HUES48 (cell line): ENCODE data around the gene DCUN1D2.
"Not testable (repeated sequence)": the region's sequence is repeated elsewhere in the genome, so short reads cannot be mapped to it uniquely, and the experiment has no call there.

ENCODE experiments used
- H3K27ac ChIP-seq: one replicate; pipeline ENCODE4 v1.7.0; 2013; ENCODE audit warnings: low read depth, low read length, inconsistent platforms
- H3K27me3 ChIP-seq: 2 replicates; pipeline ENCODE4 v1.6.1; 2013; ENCODE audit warnings: mild to moderate bottlenecking, low read length; ENCODE audit not compliant: control insufficient read depth, insufficient read depth
- H3K36me3 ChIP-seq: 2 replicates; pipeline ENCODE4 v1.6.1; 2013; ENCODE audit warnings: low read length; ENCODE audit not compliant: control insufficient read depth, insufficient read depth
- H3K4me1 ChIP-seq: 2 replicates; pipeline ENCODE4 v1.6.1; 2013; ENCODE audit warnings: mild to moderate bottlenecking, low read length; ENCODE audit not compliant: control insufficient read depth, insufficient read depth
- H3K4me3 ChIP-seq: 2 replicates; pipeline ENCODE4 v1.5.1; 2013; ENCODE audit warnings: mild to moderate bottlenecking, low read depth, low read length
- H3K9ac ChIP-seq: 2 replicates; pipeline ENCODE4 v1.6.1; 2013; ENCODE audit warnings: mild to moderate bottlenecking, low read depth, low read length, moderate library complexity
- H3K9me3 ChIP-seq: 2 replicates; pipeline ENCODE4 v1.6.1; 2013; ENCODE audit warnings: low read length; ENCODE audit not compliant: control insufficient read depth, insufficient read depth

Gene DCUN1D2

GRCh38 chr13:113451951-113452421, 38.5 kb downstream of the DCUN1D2 start:
- Histone ChIP-seq H3K27ac (no peak overlapping the region), H3K36me3 (peaks cover 42% of the 10 kb centered on the region), H3K27me3 (no peaks in the 10 kb centered on the region), H3K9ac (no peak overlapping the region), H3K4me3 (no peak overlapping the region), H3K9me3 (no peaks in the 10 kb centered on the region), H3K4me1 (no peaks in the 10 kb centered on the region)

- not testable (repeated sequence) for H3K9ac ChIP-seq, H3K4me1 ChIP-seq, H3K4me3 ChIP-seq, H3K27ac ChIP-seq, H3K27me3 ChIP-seq, H3K9me3 ChIP-seq
- peaks cover 34% of the 10 kb centered on the region for H3K36me3 ChIP-seq
Observed at GRCh38 chr13:113450861-113451620, 39.5 kb downstream of the DCUN1D2 start.

- H3K4me3 ChIP-seq, H3K9me3 ChIP-seq, H3K4me1 ChIP-seq, H3K27ac ChIP-seq, H3K27me3 ChIP-seq, H3K9ac ChIP-seq: not testable (repeated sequence)
- peaks cover 27% of the 10 kb centered on the region for H3K36me3 ChIP-seq
Observed at GRCh38 chr13:113450348-113450744, 40.2 kb downstream of the DCUN1D2 start.

- H3K4me3 ChIP-seq, result no peak overlapping the region
- H3K4me1 ChIP-seq, result no peaks in the 10 kb centered on the region
- no peaks in the 10 kb centered on the region for H3K9me3 ChIP-seq
- no peaks in the 10 kb centered on the region for H3K27me3 ChIP-seq
- H3K36me3 ChIP-seq, result peaks cover 22% of the 10 kb centered on the region
- no peak overlapping the region for H3K27ac ChIP-seq
- H3K9ac ChIP-seq, result no peak overlapping the region
Observed at GRCh38 chr13:113449693-113450347, 40.7 kb downstream of the DCUN1D2 start.

GRCh38 chr13:113448885-113449692, 41.4 kb downstream of the DCUN1D2 start:
- Histone ChIP-seq H3K4me1 (no peaks in the 10 kb centered on the region), H3K27ac (no peak overlapping the region), H3K9ac (no peak overlapping the region), H3K36me3 (peaks cover 18% of the 10 kb centered on the region), H3K4me3 (no peak overlapping the region), H3K27me3 (no peaks in the 10 kb centered on the region), H3K9me3 (no peaks in the 10 kb centered on the region)

- no peaks in the 10 kb centered on the region for H3K9me3 ChIP-seq
- H3K9ac ChIP-seq, result no peak overlapping the region
- no peaks in the 10 kb centered on the region for H3K4me1 ChIP-seq
- no peak overlapping the region for H3K4me3 ChIP-seq
- peaks cover 12% of the 10 kb centered on the region for H3K36me3 ChIP-seq
- H3K27me3 ChIP-seq, result no peaks in the 10 kb centered on the region
- no peak overlapping the region for H3K27ac ChIP-seq
Observed at GRCh38 chr13:113448545-113448884, 42.0 kb downstream of the DCUN1D2 start.

- Histone ChIP-seq H3K27ac (no peak overlapping the region), H3K9me3 (no peaks in the 10 kb centered on the region), H3K36me3 (peaks cover 8% of the 10 kb centered on the region; the same call in 1 of the 2 replicates), H3K27me3 (no peaks in the 10 kb centered on the region), H3K4me3 (no peak overlapping the region), H3K9ac (no peak overlapping the region), H3K4me1 (no peaks in the 10 kb centered on the region)
Observed at GRCh38 chr13:113447596-113447995, 42.9 kb downstream of the DCUN1D2 start.

GRCh38 chr13:113446488-113446854, 44.0 kb downstream of the DCUN1D2 start:
- Histone ChIP-seq H3K36me3 (peaks cover 6% of the 10 kb centered on the region; the same call in 1 of the 2 replicates), H3K4me3 (no peak overlapping the region), H3K4me1 (no peaks in the 10 kb centered on the region), H3K9ac (no peak overlapping the region), H3K9me3 (no peaks in the 10 kb centered on the region), H3K27me3 (no peaks in the 10 kb centered on the region), H3K27ac (no peak overlapping the region)

- H3K9ac ChIP-seq, result no peak overlapping the region
- no peaks in the 10 kb centered on the region for H3K27me3 ChIP-seq
- H3K4me3 ChIP-seq, result no peak overlapping the region
- H3K36me3 ChIP-seq, result peaks cover 8% of the 10 kb centered on the region; the same call in 1 of the 2 replicates
- no peak overlapping the region for H3K27ac ChIP-seq
- no peaks in the 10 kb centered on the region for H3K9me3 ChIP-seq
- H3K4me1 ChIP-seq, result no peaks in the 10 kb centered on the region
Observed at GRCh38 chr13:113445791-113446487, 44.6 kb downstream of the DCUN1D2 start.

- Histone ChIP-seq H3K27me3 (no peaks in the 10 kb centered on the region), H3K4me3 (no peak overlapping the region), H3K9ac (no peak overlapping the region), H3K27ac (no peak overlapping the region), H3K4me1 (no peaks in the 10 kb centered on the region), H3K9me3 (no peaks in the 10 kb centered on the region), H3K36me3 (0 out of 2 replicates have a peak, but pooled peaks cover 8% of the 10 kb centered on the region)
Observed at GRCh38 chr13:113443991-113444390, 46.5 kb downstream of the DCUN1D2 start.
